ENCODE measurements around the gene WDR87.

Gene WDR87

DNA sequence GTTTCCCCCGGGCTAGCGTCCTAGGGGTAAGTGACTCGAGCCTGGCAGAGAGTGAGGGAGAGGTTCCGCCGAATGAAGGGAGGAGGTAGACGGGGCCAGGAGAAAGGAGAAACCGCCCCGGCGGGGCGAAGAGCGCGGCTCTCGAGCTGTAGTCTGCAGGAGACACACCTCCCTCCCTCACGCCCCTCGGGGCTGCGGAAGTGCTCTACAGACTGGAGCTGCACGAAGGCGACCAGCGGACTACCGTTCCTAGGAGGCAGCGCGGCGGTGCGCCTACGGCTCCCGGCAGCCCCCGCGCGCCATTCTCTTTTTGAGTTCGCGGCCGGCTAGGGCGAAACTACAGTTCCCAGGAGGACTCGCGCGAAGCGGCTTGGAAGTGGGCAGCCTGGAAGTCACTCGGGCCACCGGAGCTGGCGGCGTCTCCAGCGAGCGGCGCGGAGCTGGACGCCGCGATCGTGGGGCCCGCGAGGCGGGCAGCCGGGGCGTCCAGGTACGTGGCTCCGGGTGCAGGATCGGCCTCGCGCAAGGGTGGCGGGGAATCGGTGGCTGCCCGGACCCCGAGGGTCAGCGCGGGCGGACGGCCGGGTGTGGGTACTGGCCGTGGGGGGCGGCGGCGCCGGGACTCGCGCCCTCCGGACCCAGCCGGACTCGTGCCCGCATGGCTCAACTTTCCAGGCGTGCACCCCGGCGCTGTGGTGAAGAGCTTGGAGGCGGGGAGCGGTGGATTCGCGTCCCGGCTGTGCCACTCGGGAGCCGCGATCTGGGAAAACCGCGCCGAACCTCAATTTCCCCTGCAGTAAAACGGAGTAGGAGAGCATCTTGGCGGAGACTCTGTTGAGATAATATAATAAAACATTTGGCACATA lies 708 bp upstream of the WDR87 start, which contains the start of gene SIPA1L3:
SIPA1L3 (plus strand) TSS at position 340 of the 866 bp plus-strand sequence. CDS start 174,358 bp downstream, outside the sequence.
- peak within 1 kb of the TSS; percentile 93 for H3K27ac ChIP-seq (ENCODE audit: low read length, poor library complexity, severe bottlenecking)
- H2BK15ac ChIP-seq (ENCODE audit: low read depth, poor library complexity, severe bottlenecking), result peak within 1 kb of the TSS; percentile 63
- H2AK5ac ChIP-seq (ENCODE audit: low read length, severe bottlenecking), result peak within 1 kb of the TSS; percentile 7
- peak within 1 kb of the TSS; percentile 80 for H2BK120ac ChIP-seq (ENCODE audit: low read depth, low read length)
- H3K18ac ChIP-seq (ENCODE audit: low read depth in 1 of 2, low read length in 2 of 2), result peak within 1 kb of the TSS; percentile 68 to 96
- peak within 1 kb of the TSS; percentile 72 for H3K4me2 ChIP-seq (ENCODE audit: low read length, poor library complexity, severe bottlenecking)
- peak within 1 kb of the TSS in 1 of 2 experiments; percentile 6 for H3K23ac ChIP-seq (ENCODE audit: low read length in 2 of 2)
- H3K4me3 ChIP-seq (ENCODE audit: insufficient read depth in 1 of 2, low read depth in 1 of 2, low read length in 2 of 2), result peak within 1 kb of the TSS; percentile 87 to 95
- peak within 1 kb of the TSS; percentile 97 for H2BK5ac ChIP-seq (ENCODE audit: low read depth, low read length, poor library complexity, severe bottlenecking)
- H3K4me1 ChIP-seq (ENCODE audit: control insufficient read depth, insufficient read depth, low read depth, low read length), result peaks cover 18% of the 10 kb centered on the region
- peaks cover 2% of the 10 kb centered on the region for H3K79me1 ChIP-seq (replicated peaks; ENCODE audit: low read length, poor library complexity, severe bottlenecking)
- peak within 1 kb of the TSS; percentile 43 for H4K91ac ChIP-seq (ENCODE audit: low read length)
- H3K36me3 ChIP-seq (ENCODE audit: control insufficient read depth in 1 of 2, insufficient read depth in 2 of 2, low read depth in 1 of 2, low read length in 2 of 2), result no peaks in the 10 kb centered on the region
- under 1% methylated on average over 68 of the region's 95 CpGs for WGBS
- H3K27me3 ChIP-seq (ENCODE audit: control insufficient read depth in 1 of 2, insufficient read depth in 1 of 2, low read length in 2 of 2), result no peaks in the 10 kb centered on the region
- peak within 1 kb of the TSS; percentile 95 for H2AFZ ChIP-seq (ENCODE audit: low read depth, low read length)
- peak; percentile 97 for DNase-seq
- peak within 1 kb of the TSS; percentile 93 for H4K8ac ChIP-seq (ENCODE audit: low read length)
- peak within 1 kb of the TSS; percentile 18 to 87 for H3K4ac ChIP-seq (ENCODE audit: low read depth in 1 of 2, low read length in 2 of 2)
- peak within 1 kb of the TSS; percentile 57 to 79 for H2BK12ac ChIP-seq (ENCODE audit: low read length in 2 of 2)
- peak within 1 kb of the TSS in 1 of 2 experiments; percentile 98 for H3K14ac ChIP-seq (ENCODE audit: low read length in 2 of 2)
- peak within 1 kb of the TSS; percentile 91 for H3K9ac ChIP-seq (ENCODE audit: low read length)
- H3K9me3 ChIP-seq (ENCODE audit: control insufficient read depth, low read length), result no peaks in the 10 kb centered on the region

DNA sequence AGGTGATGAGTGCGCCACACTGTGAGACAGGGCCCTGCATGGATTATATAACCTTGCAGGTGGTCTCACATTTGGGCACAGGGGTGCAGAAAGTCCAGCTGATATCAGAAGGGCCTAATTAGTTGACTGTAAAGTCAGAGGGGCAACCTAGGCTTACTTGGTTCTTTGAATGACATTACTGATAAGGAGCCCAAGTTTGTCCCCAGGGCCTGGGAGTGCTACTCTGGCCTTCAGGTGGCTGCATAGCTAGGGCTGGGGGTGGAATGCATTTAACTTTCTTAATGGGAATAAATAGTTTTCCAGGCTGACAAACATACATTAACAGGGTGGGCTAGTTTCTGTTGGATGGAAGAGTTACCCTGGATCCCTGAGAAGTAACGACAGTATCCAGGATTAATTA lies 3.3 kb downstream of the WDR87 start:
- H3K4me3 ChIP-seq (ENCODE audit: insufficient read depth in 1 of 2, low read depth in 1 of 2, low read length in 2 of 2), result no peak overlapping the region
- H4K91ac ChIP-seq (ENCODE audit: low read length), result no peak overlapping the region
- H3K9me3 ChIP-seq (ENCODE audit: control insufficient read depth, low read length), result no peaks in the 10 kb centered on the region
- H3K4ac ChIP-seq (ENCODE audit: low read depth in 1 of 2, low read length in 2 of 2), result no peak overlapping the region
- H2BK12ac ChIP-seq (ENCODE audit: low read length in 2 of 2), result no peak overlapping the region
- H4K8ac ChIP-seq (ENCODE audit: low read length), result no peak overlapping the region
- no peak overlapping the region for H2BK5ac ChIP-seq (ENCODE audit: low read depth, low read length, poor library complexity, severe bottlenecking)
- no peaks in the 10 kb centered on the region for H3K27me3 ChIP-seq (ENCODE audit: control insufficient read depth in 1 of 2, insufficient read depth in 1 of 2, low read length in 2 of 2)
- H3K4me2 ChIP-seq (ENCODE audit: low read length, poor library complexity, severe bottlenecking), result no peak overlapping the region
- H3K79me1 ChIP-seq (replicated peaks; ENCODE audit: low read length, poor library complexity, severe bottlenecking), result peaks cover 2% of the 10 kb centered on the region
- WGBS, result 97% methylated on average over 1 of the region's 2 CpGs
- H3K14ac ChIP-seq (ENCODE audit: low read length in 2 of 2), result no peak overlapping the region
- no peak overlapping the region for H3K18ac ChIP-seq (ENCODE audit: low read depth in 1 of 2, low read length in 2 of 2)
- H2BK120ac ChIP-seq (ENCODE audit: low read depth, low read length), result no peak overlapping the region
- peaks cover 4% of the 10 kb centered on the region for H3K4me1 ChIP-seq (ENCODE audit: control insufficient read depth, insufficient read depth, low read depth, low read length)
- H2AK5ac ChIP-seq (ENCODE audit: low read length, severe bottlenecking), result no peak overlapping the region
- H3K23ac ChIP-seq (ENCODE audit: low read length in 2 of 2), result no peak overlapping the region
- no peak overlapping the region for H3K27ac ChIP-seq (ENCODE audit: low read length, poor library complexity, severe bottlenecking)
- no peaks in the 10 kb centered on the region for H3K36me3 ChIP-seq (ENCODE audit: control insufficient read depth in 1 of 2, insufficient read depth in 2 of 2, low read depth in 1 of 2, low read length in 2 of 2)
- H2BK15ac ChIP-seq (ENCODE audit: low read depth, poor library complexity, severe bottlenecking), result no peak overlapping the region
- H2AFZ ChIP-seq (ENCODE audit: low read depth, low read length), result no peak overlapping the region
- H3K9ac ChIP-seq (ENCODE audit: low read length), result no peak overlapping the region
- DNase-seq, result no peak

GRCh38 chr19:37902668-37903067 lies 3.7 kb downstream of the WDR87 start:
- peaks cover 4% of the 10 kb centered on the region for H3K4me1 ChIP-seq (ENCODE audit: control insufficient read depth, insufficient read depth, low read depth, low read length)
- peaks cover 2% of the 10 kb centered on the region for H3K79me1 ChIP-seq (replicated peaks; ENCODE audit: low read length, poor library complexity, severe bottlenecking)
- H3K9ac ChIP-seq (ENCODE audit: low read length), result no peak overlapping the region
- no peak overlapping the region for H3K4me2 ChIP-seq (ENCODE audit: low read length, poor library complexity, severe bottlenecking)
- H2BK5ac ChIP-seq (ENCODE audit: low read depth, low read length, poor library complexity, severe bottlenecking), result no peak overlapping the region
- H2AFZ ChIP-seq (ENCODE audit: low read depth, low read length), result no peak overlapping the region
- no peak overlapping the region for H2AK5ac ChIP-seq (ENCODE audit: low read length, severe bottlenecking)
- no peaks in the 10 kb centered on the region for H3K9me3 ChIP-seq (ENCODE audit: control insufficient read depth, low read length)
- H2BK120ac ChIP-seq (ENCODE audit: low read depth, low read length), result no peak overlapping the region
- WGBS, result 0% methylated on average over 4 of the region's 4 CpGs
- H3K18ac ChIP-seq (ENCODE audit: low read depth in 1 of 2, low read length in 2 of 2), result no peak overlapping the region
- no peak overlapping the region for H3K14ac ChIP-seq (ENCODE audit: low read length in 2 of 2)
- H4K8ac ChIP-seq (ENCODE audit: low read length), result no peak overlapping the region
- H3K4me3 ChIP-seq (ENCODE audit: insufficient read depth in 1 of 2, low read depth in 1 of 2, low read length in 2 of 2), result no peak overlapping the region
- no peak overlapping the region for H3K23ac ChIP-seq (ENCODE audit: low read length in 2 of 2)
- H3K4ac ChIP-seq (ENCODE audit: low read depth in 1 of 2, low read length in 2 of 2), result no peak overlapping the region
- H3K36me3 ChIP-seq (ENCODE audit: control insufficient read depth in 1 of 2, insufficient read depth in 2 of 2, low read depth in 1 of 2, low read length in 2 of 2), result no peaks in the 10 kb centered on the region
- H2BK12ac ChIP-seq (ENCODE audit: low read length in 2 of 2), result no peak overlapping the region
- H4K91ac ChIP-seq (ENCODE audit: low read length), result no peak overlapping the region
- no peak overlapping the region for H2BK15ac ChIP-seq (ENCODE audit: low read depth, poor library complexity, severe bottlenecking)
- no peaks in the 10 kb centered on the region for H3K27me3 ChIP-seq (ENCODE audit: control insufficient read depth in 1 of 2, insufficient read depth in 1 of 2, low read length in 2 of 2)
- DNase-seq, result peak; percentile 71
- no peak overlapping the region for H3K27ac ChIP-seq (ENCODE audit: low read length, poor library complexity, severe bottlenecking)

GRCh38 chr19:37899966-37900365 lies 6.4 kb downstream of the WDR87 start:
- Histone ChIP-seq H3K4me1 (ENCODE audit: control insufficient read depth, insufficient read depth, low read depth, low read length) (no peaks in the 10 kb centered on the region), H2BK15ac (ENCODE audit: low read depth, poor library complexity, severe bottlenecking) (no peak overlapping the region), H2AK5ac (ENCODE audit: low read length, severe bottlenecking) (peak overlapping the region; percentile 9), H2BK120ac (ENCODE audit: low read depth, low read length) (no peak overlapping the region), H3K4ac (ENCODE audit: low read depth in 1 of 2, low read length in 2 of 2) (no peak overlapping the region), H4K91ac (ENCODE audit: low read length) (no peak overlapping the region), H3K27ac (ENCODE audit: low read length, poor library complexity, severe bottlenecking) (no peak overlapping the region), H3K4me2 (ENCODE audit: low read length, poor library complexity, severe bottlenecking) (no peak overlapping the region), H3K4me3 (ENCODE audit: insufficient read depth in 1 of 2, low read depth in 1 of 2, low read length in 2 of 2) (no peak overlapping the region), H3K27me3 (ENCODE audit: control insufficient read depth in 1 of 2, insufficient read depth in 1 of 2, low read length in 2 of 2) (peaks cover 0 to 6% of the 10 kb centered on the region in 2 experiments), H2BK5ac (ENCODE audit: low read depth, low read length, poor library complexity, severe bottlenecking) (no peak overlapping the region), H2BK12ac (ENCODE audit: low read length in 2 of 2) (no peak overlapping the region), H3K18ac (ENCODE audit: low read depth in 1 of 2, low read length in 2 of 2) (no peak overlapping the region), H3K79me1 (replicated peaks; ENCODE audit: low read length, poor library complexity, severe bottlenecking) (no peaks in the 10 kb centered on the region), H3K14ac (ENCODE audit: low read length in 2 of 2) (no peak overlapping the region), H2AFZ (ENCODE audit: low read depth, low read length) (no peak overlapping the region), H3K36me3 (ENCODE audit: control insufficient read depth in 1 of 2, insufficient read depth in 2 of 2, low read depth in 1 of 2, low read length in 2 of 2) (no peaks in the 10 kb centered on the region), H3K23ac (ENCODE audit: low read length in 2 of 2) (no peak overlapping the region), H4K8ac (ENCODE audit: low read length) (no peak overlapping the region), H3K9ac (ENCODE audit: low read length) (no peak overlapping the region), H3K9me3 (ENCODE audit: control insufficient read depth, low read length) (no peaks in the 10 kb centered on the region)
- 82% methylated on average over 2 of the region's 2 CpGs for WGBS
- no peak for DNase-seq

Data from mesenchymal stem cell (in vitro differentiated cells and primary cell).